A673 (cell line): Measurements from ENCODE around the gene ITPR2. TPM values are rescaled to one million over a fixed set of nuclear protein-coding genes. Genes with fewer than 3 reads are reported as not detected.

Source experiments
- BruUV-seq: library from RNA; stranded (reverse); fragments of 400-500 nt; replicated peaks from 2 replicates; lab custom pipeline; 2021; lab: Mats Ljungman, UMichigan
- CTCF ChIA-PET: fragments of 300-600 bp; sonication (Branson Sonifier 250); formaldehyde crosslinking; loops from one replicate; lab custom pipeline; 2022; ENCODE audit warnings: antibody characterized with exemption; lab: Charles Lee
- POLR2A ChIA-PET: fragments of 300-600 bp; sonication (Branson Sonifier 250); formaldehyde crosslinking; loops from one replicate; lab custom pipeline; 2022; ENCODE audit warnings: antibody characterized with exemption; ENCODE audit not compliant: low non-redundant PET; lab: Charles Lee
- DNase-seq: peaks from one replicate; pipeline ENCODE4 v3.0.0-alpha.2; 2015; ENCODE audit warnings: low spot score
- H3K27ac ChIP-seq: fragments of 200-600 bp; sonication (generic); 2 replicates; pipeline ENCODE4 v1.5.1; 2016; ENCODE audit warnings: mixed run types, low read depth, mild to moderate bottlenecking, mixed read lengths, antibody characterized with exemption, low read length; ENCODE audit not compliant: poor library complexity, severe bottlenecking
- H3K27me3 ChIP-seq: fragments of 200-600 bp; sonication (generic); replicated peaks from 2 replicates; pipeline ENCODE4 v1.6.1; 2017; ENCODE audit warnings: mixed run types, low read depth, mild to moderate bottlenecking, mixed read lengths, antibody characterized with exemption, low read length; ENCODE audit not compliant: insufficient read depth, poor library complexity
- H3K36me3 ChIP-seq: fragments of 200-600 bp; sonication (generic); 2 replicates; pipeline ENCODE4 v1.6.1; 2016; ENCODE audit warnings: mixed run types, mild to moderate bottlenecking, mixed read lengths, antibody characterized with exemption, low read length; ENCODE audit not compliant: insufficient read depth, poor library complexity, severe bottlenecking
- H3K4me1 ChIP-seq: fragments of 200-600 bp; sonication (generic); 2 replicates; pipeline ENCODE4 v1.6.1; 2017; ENCODE audit warnings: mixed run types, mild to moderate bottlenecking, mixed read lengths, antibody characterized with exemption, low read length; ENCODE audit not compliant: insufficient read depth, poor library complexity, severe bottlenecking
- H3K4me3 ChIP-seq: fragments of 200-600 bp; sonication (generic); 2 replicates; pipeline ENCODE4 v1.5.1; 2016; ENCODE audit warnings: low read depth, mixed run types, mild to moderate bottlenecking, mixed read lengths, low read length; ENCODE audit not compliant: poor library complexity, severe bottlenecking
- H3K9me3 ChIP-seq: fragments of 200-600 bp; sonication (generic); 2 replicates; pipeline ENCODE4 v1.6.1; 2016; ENCODE audit warnings: mixed run types, low read depth, mild to moderate bottlenecking, mixed read lengths, antibody characterized with exemption, low read length; ENCODE audit not compliant: poor library complexity, severe bottlenecking
- CTCF ChIP-seq: fragments of 300-800, 200-600 bp; sonication (generic); conservative IDR thresholded peaks from 2 replicates; pipeline ENCODE4 v1.5.1; 2017; ENCODE audit warnings: low read depth, mild to moderate bottlenecking, antibody characterized with exemption, low read length, moderate library complexity, mixed read lengths
- EZH2 ChIP-seq: fragments of 200-600 bp; sonication (generic); IDR thresholded peaks from 2 replicates; pipeline ENCODE4 v1.6.1; 2017; ENCODE audit warnings: borderline replicate concordance, low read depth, mild to moderate bottlenecking, mixed read lengths, antibody characterized with exemption, low read length; ENCODE audit not compliant: poor library complexity, severe bottlenecking
- intact Hi-C: fragments of 100-400 bp; cut with micrococcal nuclease; formaldehyde crosslinking; loops from one replicate; pipeline ENCODE4 v1.10.0; 2022; ENCODE audit not compliant: unreplicated experiment
- total RNA-seq: library from RNA; stranded (reverse); gene quantifications from 2 replicates; pipeline ENCODE4 v1.2.3, GENCODE V29; 2021

Gene ITPR2
- total RNA-seq, 1 experiment from 2014 or later, result 22.6 TPM

- no peak for DNase-seq
- ChIA-PET CTCF (no interaction called here), POLR2A (interaction anchor here (0.7 kb wide), 1 partner anchor 63 kb away, joined by 3 read pairs; no protein-coding TSS in a partner anchor)
- Histone ChIP-seq H3K4me3 (no peak overlapping the region), H3K27me3 (no peaks in the 10 kb centered on the region), H3K4me1 (no peaks in the 10 kb centered on the region), H3K9me3 (no peaks in the 10 kb centered on the region), H3K27ac (no peak overlapping the region), H3K36me3 (no peaks in the 10 kb centered on the region)
- TF ChIP-seq EZH2 (no peak), CTCF (no peak)
- BruUV-seq, result no TSS peak
- intact Hi-C loops, result no loop called here
Observed at GRCh38 chr12:26327975-26328644, 504.9 kb downstream of the ITPR2 start.

GRCh38 chr12:26323673-26324072 lies 509.3 kb downstream of the ITPR2 start:
- no peaks in the 10 kb centered on the region for H3K4me1 ChIP-seq
- ChIA-PET POLR2A (no interaction called here), CTCF (no interaction called here)
- no peaks in the 10 kb centered on the region for H3K27me3 ChIP-seq
- H3K36me3 ChIP-seq, result no peaks in the 10 kb centered on the region
- BruUV-seq, result no TSS peak
- TF ChIP-seq CTCF (no peak), EZH2 (no peak)
- no peak overlapping the region for H3K27ac ChIP-seq
- no peak for DNase-seq
- H3K4me3 ChIP-seq, result no peak overlapping the region
- intact Hi-C loops, result no loop called here
- no peaks in the 10 kb centered on the region for H3K9me3 ChIP-seq

GRCh38 chr12:26319511-26319910 lies 513.5 kb downstream of the ITPR2 start:
- intact Hi-C loops, result no loop called here
- TF ChIP-seq CTCF, result no peak
- no peak for TF ChIP-seq EZH2
- no peak overlapping the region for H3K4me3 ChIP-seq
- no peaks in the 10 kb centered on the region for H3K9me3 ChIP-seq
- ChIA-PET POLR2A (no interaction called here), CTCF (no interaction called here)
- no peaks in the 10 kb centered on the region for H3K36me3 ChIP-seq
- no peak overlapping the region for H3K27ac ChIP-seq
- no peaks in the 10 kb centered on the region for H3K27me3 ChIP-seq
- H3K4me1 ChIP-seq, result no peaks in the 10 kb centered on the region
- BruUV-seq, result no TSS peak
- no peak for DNase-seq
